Right atrium auricular region (tissue), 2 donors: ENCODE measurements around the gene UBAP1L. TPM values are rescaled to one million over a fixed set of nuclear protein-coding genes. Genes with fewer than 3 reads are reported as not detected.

Experiments
- DNase-seq: peaks from one replicate; pipeline ENCODE4 v3.0.0-alpha.2; 2019; ENCODE audit warnings: low spot score
- H3K27ac ChIP-seq, 2 donors: fragments of 200-600 bp; sonication (generic); 1 replicate in 1 of 2; 2 replicates in 1 of 2; pipeline ENCODE4 v1.5.1; 2016 to 2019
- H3K27me3 ChIP-seq, 2 donors: fragments of 200-600 bp; sonication (generic); one replicate each; pipeline versions ENCODE4 v1.5.1 to v1.6.0; 2017 to 2019
- H3K36me3 ChIP-seq: fragments of 200-600 bp; sonication (generic); one replicate; pipeline ENCODE4 v1.5.1; 2016
- H3K4me1 ChIP-seq, 2 donors: fragments of 200-600 bp; sonication (generic); one replicate each; pipeline versions ENCODE4 v1.5.1 to v1.6.0; 2017 to 2019
- H3K4me3 ChIP-seq, 2 donors: fragments of 200-600 bp; sonication (generic); 1 replicate in 1 of 2; 2 replicates in 1 of 2; pipeline ENCODE4 v1.5.1; 2017 to 2019; ENCODE audit warnings: mild to moderate bottlenecking in 1 of 2, moderate library complexity in 1 of 2
- H3K9me3 ChIP-seq, 2 donors: fragments of 200-600 bp; sonication (generic); one replicate each; pipeline ENCODE4 v1.5.1; 2019
- total RNA-seq, 2 donors: library from RNA; depleted of rRNA; stranded (reverse); fragments of >200 nt; gene quantifications; one replicate each; pipeline ENCODE4 v1.1.0, GENCODE V29; 2016
- TF ChIP-seq, protein P1 (sequence below), 2 donors: fragments of 200-600 bp; sonication (generic); IDR thresholded peaks; one replicate each; pipeline ENCODE4 v1.5.1; 2019; ENCODE audit warnings: antibody characterized with exemption in 2 of 2

UBAP1L gene
- total RNA-seq, 2 donors from 2014 or later = 0.48 to 1.1 TPM

- DNase-seq = no peak
- H3K36me3 ChIP-seq = no peaks in the 10 kb centered on the region
- H3K4me3 ChIP-seq = no peak overlapping the region
- no peak overlapping the region for H3K27ac ChIP-seq
- H3K4me1 ChIP-seq = no peaks in the 10 kb centered on the region
- H3K27me3 ChIP-seq = no peaks in the 10 kb centered on the region
- TF ChIP-seq, protein P1, sequence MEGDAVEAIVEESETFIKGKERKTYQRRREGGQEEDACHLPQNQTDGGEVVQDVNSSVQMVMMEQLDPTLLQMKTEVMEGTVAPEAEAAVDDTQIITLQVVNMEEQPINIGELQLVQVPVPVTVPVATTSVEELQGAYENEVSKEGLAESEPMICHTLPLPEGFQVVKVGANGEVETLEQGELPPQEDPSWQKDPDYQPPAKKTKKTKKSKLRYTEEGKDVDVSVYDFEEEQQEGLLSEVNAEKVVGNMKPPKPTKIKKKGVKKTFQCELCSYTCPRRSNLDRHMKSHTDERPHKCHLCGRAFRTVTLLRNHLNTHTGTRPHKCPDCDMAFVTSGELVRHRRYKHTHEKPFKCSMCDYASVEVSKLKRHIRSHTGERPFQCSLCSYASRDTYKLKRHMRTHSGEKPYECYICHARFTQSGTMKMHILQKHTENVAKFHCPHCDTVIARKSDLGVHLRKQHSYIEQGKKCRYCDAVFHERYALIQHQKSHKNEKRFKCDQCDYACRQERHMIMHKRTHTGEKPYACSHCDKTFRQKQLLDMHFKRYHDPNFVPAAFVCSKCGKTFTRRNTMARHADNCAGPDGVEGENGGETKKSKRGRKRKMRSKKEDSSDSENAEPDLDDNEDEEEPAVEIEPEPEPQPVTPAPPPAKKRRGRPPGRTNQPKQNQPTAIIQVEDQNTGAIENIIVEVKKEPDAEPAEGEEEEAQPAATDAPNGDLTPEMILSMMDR (IDR thresholded peaks at IDR 0.05) = no peak
- no peaks in the 10 kb centered on the region for H3K9me3 ChIP-seq
Measured at GRCh38 chr15:65042776-65043327, 72.1 kb downstream of the UBAP1L start.

Other genes starting within 250 kb of the UBAP1L start
- 1 to 10 TPM in 1 of 2 donors, under 1 TPM in 1; 0.96 to 2.2 TPM for gene ANKDD1A, start 203.3 kb downstream of the UBAP1L start, total RNA-seq
- 10 to 100 TPM; 48.8 to 52.8 TPM for gene SPG21, start 125.3 kb downstream of the UBAP1L start, total RNA-seq
- gene MTFMT, start 85.6 kb downstream of the UBAP1L start, total RNA-seq = 10 to 100 TPM; 24.1 to 25.9 TPM
- gene SLC51B, start 69.8 kb downstream of the UBAP1L start, total RNA-seq = not detected
- gene RASL12, start 47.2 kb downstream of the UBAP1L start, total RNA-seq = 100 to 1,000 TPM in 1 of 2 donors, 10 to 100 TPM in 1; 83.3 to 183 TPM
- 1 to 10 TPM; 2.6 to 4.4 TPM for gene KBTBD13, start 38.5 kb downstream of the UBAP1L start, total RNA-seq
- 10 to 100 TPM in 1 of 2 donors, 1 to 10 TPM in 1; 8.9 to 13.3 TPM for gene PDCD7, start 18.6 kb upstream of the UBAP1L start, total RNA-seq
- gene CLPX, start 70.1 kb upstream of the UBAP1L start, total RNA-seq = 10 to 100 TPM; 28.8 to 39.5 TPM
- gene CILP, start 96.3 kb upstream of the UBAP1L start, total RNA-seq = 10 to 100 TPM in 1 of 2 donors, 1 to 10 TPM in 1; 2.2 to 32.0 TPM
- 1 to 10 TPM; 5.2 to 5.8 TPM for gene PARP16, start 171.7 kb upstream of the UBAP1L start, total RNA-seq
- gene RNU5A-1, start 180.9 kb upstream of the UBAP1L start, total RNA-seq = not detected
- not detected for gene RNU5B-1, start 189.5 kb upstream of the UBAP1L start, total RNA-seq